Stimulated activated CD4-positive, alpha-beta T cell treated with anti-CD3 and anti-CD28 coated beads, Interleukin-1b, Interleukin-23, amount 100 ng/mL, for 4 hours (primary cell): ENCODE data around the gene BRMS1L.
"Not testable (repeated sequence)": the region's sequence is repeated elsewhere in the genome, so short reads cannot be mapped to it uniquely, and the experiment has no call there.

Source experiments
- DNase-seq, 2 donors: peaks; one replicate each; pipeline ENCODE4 v3.0.0-alpha.2; 2020; ENCODE audit warnings: low read depth in 2 of 2

The BRMS1L gene

DNA sequence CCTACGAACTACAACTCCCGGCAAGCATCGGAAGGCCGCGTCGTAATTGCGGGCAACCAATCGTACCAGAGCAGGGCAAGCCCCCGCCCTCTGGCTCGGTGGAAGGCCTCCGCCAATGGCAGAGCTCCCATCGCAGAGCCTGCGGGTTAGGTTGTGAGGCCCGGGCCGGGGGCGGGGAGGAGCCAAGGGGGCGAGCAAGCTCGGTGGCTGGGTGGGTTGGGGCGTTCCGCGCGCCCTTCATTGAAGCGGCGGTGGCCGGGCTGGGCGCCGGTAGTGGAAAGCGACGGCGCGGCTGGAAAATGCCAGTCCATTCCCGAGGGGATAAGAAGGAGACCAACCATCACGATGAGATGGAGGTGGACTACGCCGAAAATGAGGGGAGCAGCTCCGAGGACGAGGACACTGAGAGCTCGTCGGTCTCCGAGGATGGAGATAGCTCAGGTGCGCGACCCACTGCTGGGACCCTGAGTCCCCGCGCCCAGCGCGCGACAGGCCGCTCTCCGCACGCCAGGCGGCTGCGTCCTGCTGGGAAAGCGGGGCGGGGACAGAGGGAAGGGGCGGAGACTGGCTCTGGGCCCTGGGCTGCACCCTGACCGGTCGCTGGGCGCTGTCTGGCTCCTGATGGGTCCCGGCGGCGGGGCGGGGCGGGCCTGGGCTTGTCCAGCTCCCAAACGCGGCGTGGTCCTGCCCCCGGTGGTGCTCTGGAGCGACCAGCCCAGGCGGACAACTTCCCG, at the start of gene BRMS1L:
Gene BRMS1L, plus strand, starts transcription at position 121 of the 734 bp plus-strand sequence. Its CDS starts 179 bp downstream, at position 300.
- DNase-seq, result peak; percentile 91 to 95

GRCh38 chr14:35776823-35777222, 49.3 kb upstream of the BRMS1L start:
- no peak for DNase-seq

DNA sequence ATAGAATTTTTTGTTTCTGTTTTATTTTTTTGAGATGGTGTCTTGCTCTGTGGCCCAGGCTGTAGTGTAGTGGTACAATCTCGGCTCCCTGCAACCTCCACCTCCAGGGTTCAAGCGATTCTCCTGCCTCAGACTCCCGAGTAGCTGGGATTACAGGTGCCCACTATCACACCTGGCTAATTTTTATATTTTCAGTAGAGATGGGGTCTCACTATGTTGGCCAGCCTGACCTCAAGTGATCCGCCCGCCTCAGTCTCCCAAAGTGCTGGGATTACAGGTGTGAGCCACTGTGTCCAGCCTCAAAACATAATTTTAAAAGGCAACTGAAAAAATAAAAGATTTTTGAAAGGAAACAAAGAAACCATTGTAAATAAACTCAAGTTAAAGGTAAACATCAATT, 48.6 kb upstream of the BRMS1L start:
- DNase-seq, result not testable (repeated sequence)

DNA sequence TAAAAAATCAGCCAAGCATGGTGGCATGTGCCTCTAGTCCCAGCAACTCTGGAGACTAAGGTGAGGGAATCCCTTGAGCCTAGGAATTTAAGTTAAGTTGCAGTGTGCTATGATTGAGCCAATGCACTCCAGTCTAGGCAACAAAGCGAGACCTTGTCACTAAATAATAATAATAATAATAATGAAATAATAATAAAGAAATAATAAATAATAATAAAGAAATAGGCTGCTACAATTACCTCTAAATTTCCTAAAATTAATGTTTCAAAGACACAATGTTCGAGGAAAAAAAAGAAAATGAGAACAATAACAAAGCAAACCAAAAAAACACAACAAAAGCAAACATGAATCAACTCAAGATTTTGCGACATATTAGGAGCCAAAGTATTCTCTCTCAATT, 46.8 kb upstream of the BRMS1L start:
- DNase-seq, result no peak

DNA sequence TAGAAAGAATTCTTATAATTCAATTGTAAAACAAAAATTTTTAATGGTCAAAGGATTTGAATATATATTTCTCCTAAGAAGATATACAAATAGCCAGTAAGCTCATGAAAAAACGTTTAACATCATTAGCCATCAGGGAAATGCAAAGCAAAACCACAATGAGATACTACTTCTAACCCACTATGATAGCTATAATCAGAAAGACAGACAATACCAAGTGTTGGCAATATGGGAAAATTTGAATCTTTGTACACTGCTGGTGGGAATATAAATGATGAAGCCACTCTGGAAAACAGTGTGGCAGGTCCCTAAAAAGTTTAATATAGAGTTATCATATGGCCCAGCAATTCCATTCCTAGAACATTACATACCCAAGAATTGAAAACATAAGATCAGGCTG, 42.4 kb upstream of the BRMS1L start:
- no peak for DNase-seq

DNA sequence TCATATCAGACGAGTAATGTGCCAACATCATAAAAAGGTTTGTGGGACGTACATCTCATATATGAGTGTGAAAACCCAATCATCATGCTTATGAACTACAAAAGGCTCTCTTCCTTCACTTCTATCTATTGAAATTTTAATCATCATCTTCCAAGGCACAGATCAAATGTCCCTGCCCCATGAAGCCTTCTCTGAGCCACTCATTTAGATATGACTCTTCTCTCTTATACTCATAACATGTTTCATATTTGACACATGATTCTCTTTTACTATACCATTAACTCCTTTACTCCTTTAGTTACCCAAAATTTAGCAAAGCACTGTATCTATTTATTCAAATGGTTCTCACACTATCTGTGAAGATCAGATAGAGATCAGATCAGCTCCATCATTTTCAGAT, 39.3 kb upstream of the BRMS1L start:
- DNase-seq, result no peak

DNA sequence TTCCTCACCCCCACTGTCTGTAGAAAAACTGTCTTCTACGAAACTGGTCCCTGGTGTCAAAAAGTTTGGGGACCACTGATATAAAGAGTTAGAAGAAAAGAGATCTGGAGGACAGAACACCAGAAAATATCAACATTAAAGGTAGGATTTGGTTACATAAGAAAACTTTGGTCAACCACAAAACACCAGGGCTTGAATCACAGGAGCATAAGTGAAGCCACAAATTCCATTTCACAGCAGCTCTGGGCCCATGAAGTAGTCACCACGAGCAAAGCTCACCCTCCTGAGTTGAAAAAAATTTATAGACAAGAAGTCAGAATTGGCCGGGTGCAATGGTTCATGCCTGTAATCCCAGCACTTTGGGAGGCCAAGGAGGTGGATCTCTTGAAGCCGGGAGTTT, 36.5 kb upstream of the BRMS1L start:
- DNase-seq, result no peak

DNA sequence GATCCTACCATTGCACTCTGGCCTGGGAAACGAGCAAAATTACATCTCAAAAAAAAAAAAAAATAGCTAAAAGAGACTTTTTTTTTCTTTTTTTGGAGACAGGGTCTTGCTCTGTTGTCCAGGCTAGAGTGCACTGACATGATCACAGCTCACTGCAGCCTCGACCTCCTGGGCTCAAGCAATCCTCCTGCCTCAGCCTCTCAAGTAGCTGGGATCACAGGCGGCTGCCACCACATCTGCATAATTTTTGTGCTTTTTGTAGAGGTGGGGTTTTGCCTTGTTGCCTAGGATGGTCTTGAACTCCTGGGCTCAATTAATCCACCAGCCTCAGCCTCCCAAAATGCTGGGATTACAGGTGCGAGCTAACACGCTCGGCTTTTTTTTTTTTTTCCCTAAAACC, 28.3 kb upstream of the BRMS1L start:
- DNase-seq, result no peak

GRCh38 chr14:35806006-35806907, 19.9 kb upstream of the BRMS1L start:
- DNase-seq, result no peak

DNA sequence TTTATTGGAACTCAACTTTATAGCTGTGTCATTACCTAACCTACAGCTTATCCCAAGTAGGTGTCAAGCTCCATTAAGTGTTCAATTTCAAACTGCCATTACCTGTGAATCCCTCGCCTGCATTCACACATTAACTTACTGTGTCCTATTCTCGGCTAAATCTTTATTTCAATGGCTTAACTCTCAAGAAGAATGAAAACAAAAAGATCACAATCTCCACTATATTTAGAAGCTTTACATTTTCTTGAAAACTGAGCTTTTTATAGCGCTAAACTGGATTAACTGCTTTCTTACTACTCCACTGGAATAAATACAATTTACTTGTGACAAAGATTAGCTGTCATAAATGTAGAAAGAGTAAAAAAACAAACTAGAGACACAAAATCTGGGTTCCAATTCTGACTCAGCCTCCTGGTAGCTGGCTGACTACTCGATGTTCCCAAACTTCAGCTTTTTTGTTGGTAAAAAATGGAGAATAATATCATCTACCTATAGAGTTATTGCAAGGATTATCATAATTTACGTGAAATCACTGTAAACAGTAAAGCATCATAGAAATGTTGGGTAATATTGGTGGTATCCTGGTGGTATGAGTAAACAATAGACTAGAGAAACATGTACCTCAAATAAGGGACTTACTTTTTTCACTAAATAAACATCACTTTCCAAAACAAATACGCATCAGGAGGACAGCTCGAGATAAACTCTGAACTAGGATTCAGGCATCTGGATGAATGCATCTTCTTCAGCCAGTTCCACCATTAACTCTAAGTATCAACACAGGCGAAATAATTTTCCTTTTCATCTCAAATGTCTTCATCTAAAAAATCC, 18.8 kb upstream of the BRMS1L start:
- no peak for DNase-seq

GRCh38 chr14:35808076-35808637, 18.0 kb upstream of the BRMS1L start:
- DNase-seq, result no peak

DNA sequence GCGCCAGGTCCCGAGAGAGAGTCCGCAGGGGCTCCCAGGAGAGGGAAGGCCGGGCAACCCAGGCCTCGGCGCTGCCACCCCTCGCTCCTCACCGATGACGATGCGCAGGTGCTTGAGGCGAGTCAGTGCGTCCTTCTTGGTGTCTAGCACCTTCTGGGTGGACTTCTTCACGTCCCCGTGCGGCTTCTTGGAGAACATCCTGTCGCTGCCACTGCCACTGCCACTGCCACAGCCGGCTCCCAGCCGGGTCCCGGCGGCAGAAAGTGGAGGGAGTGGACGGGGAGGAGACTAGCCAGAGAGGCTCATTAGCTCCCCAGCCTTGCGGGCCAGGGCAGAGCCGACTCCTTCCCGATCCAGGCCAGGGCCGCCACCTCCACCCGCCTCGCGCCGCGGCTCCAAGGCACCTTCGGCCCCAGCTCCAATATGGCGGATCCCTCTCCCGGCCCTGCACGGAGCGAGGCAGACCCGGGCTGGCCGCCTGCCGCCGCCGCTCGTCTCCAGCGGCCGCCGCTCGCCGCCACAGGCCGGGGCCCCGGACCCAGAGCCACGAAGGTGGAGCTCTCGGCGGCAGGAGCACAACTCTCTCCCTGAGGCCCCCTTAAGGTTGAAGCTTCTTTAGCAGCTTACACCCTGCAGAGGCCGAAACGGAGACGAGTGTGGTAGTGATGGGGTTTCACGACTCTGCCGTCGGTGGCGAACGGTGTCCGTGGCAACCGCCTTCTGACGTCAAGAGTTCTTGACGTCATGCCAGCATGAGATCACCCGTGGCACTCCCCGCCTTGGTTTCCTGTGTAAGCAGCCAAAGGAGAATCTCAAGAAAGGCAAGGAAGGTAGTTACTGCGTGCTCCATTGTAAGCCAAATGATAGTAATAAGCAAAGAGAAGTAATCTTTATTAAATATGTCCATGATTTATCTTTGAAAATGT, 17.2 kb upstream of the BRMS1L start, which contains the start of gene RALGAPA1:
Gene RALGAPA1, minus strand, starts transcription at position 658 of the 926 bp plus-strand sequence. Its CDS starts 460 bp downstream, at position 198.
- peak; percentile 81 to 88 for DNase-seq

GRCh38 chr14:35809597-35809996, 16.5 kb upstream of the BRMS1L start:
- no peak for DNase-seq

GRCh38 chr14:35810963-35811362, 15.2 kb upstream of the BRMS1L start:
- DNase-seq, result no peak

DNA sequence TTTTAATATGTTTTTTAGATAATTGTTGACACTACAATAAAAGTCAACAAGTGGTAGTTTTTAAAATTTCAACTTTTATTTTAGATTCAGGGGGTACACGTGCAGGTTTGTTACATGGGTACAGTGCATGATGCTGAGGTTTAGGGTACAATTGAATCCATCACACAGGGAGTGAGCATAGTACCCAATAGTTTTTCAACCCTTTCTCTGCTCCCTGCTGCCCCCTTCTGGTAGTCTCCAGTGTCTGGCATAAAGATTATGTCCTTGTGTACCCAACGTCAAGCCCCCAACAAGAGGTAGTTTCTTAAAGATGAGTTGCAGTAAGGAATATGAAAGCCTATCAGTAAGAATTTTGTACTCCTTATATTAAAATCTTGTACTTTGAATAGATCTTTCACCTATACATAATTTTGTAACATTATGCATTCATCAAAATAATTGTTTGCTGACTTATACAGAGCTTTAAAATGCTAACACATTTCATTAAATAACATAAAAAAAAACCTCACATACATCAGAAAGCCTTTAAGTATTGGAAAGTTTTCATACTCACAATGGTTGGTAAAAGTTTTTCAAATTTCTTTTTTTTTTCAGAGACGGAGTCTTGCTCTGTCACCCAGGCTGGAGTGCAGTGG, 11.7 kb upstream of the BRMS1L start:
- peak; percentile 63 to 86 for DNase-seq

DNA sequence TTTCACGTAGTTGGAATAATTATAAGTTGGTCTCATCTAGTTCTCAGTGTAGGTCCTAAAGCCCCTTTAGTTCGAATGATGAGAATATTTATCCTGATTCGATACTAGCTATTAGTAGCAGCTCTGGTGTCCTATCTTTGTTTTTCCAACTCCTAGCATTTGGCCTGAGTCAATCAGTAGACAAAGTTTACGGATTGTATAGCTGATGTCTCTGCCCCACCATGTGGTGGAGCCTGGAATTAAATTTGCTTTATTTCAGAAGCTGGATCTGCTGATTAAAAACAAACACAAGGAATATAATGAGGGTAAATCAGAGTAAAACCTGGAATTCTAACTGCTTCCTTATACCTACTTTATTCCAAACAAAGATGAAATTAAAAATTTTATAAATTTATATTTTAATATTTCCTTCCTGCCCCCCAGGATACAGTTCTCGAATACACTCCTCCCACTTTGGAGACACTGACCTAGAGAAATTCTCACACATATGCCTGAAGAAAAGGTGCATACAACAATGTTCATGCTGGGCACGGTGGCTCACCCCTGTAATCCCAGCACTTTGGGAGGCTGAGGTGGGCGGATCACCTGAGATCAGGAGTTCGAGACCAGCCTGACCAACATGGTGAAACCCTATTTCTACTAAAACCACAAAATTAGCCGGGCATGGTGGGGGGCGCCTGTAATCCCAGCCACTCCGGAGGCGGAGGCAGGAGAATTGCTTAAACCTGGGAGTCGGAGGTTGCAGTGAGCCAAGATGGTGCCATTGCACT, 7.6 kb upstream of the BRMS1L start:
- DNase-seq, result no peak

DNA sequence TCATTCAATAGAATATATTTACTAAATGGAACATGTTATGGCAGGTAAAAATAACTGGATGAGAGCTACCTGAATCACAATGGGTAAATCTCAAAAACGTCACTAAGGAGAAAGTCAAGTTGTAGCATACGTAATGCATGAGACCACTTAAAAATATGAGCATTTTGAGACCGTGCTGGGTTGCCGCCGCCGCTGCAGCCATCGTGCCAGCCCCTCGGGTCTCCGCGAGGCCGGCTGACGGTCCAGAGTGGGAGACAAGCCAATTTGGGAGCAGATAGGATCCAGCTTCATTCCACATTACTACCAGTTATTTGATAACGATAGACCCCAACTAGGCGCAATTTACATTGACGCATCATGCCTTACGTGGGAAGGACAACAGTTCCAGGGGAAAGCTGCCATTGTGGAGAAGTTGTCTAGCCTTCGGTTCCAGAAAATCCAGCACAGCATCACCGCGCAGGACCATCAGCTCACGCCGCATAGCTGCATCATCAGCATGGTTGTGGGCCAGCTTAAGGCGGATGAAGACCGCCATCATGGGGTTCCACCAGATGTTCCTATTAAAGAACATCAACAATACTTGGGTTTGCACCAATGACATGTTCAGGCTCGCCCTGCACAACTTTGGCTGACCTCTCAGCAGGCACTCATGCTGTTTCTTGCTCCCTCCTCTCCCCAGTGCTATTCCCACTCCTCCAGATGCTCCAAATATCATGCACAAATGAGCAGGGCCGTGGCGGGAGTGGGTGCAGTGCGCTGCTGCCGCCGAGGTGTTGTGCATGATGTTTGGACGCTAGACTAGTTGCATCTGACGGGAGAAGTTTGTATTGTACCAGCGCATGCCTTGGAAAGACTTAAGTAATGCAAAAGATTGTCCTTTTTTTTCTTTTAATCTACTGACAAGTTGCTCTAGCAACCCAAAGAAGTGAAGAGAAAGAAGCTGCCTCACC, 6.3 kb upstream of the BRMS1L start:
- DNase-seq, result no peak
